GM12878 (cell line): ENCODE data around the gene DMD. TPM values are rescaled to one million over a fixed set of nuclear protein-coding genes. Genes with fewer than 3 reads are reported as not detected.
A peak's percentile ranks its signal among the peaks of the same experiment; 100 is the strongest.

Source experiments
- BMI1 ChIP-seq: fragments of 450-650 bp; IDR thresholded peaks from 2 replicates; pipeline ENCODE4 v1.6.1; 2016; ENCODE audit warnings: mild to moderate bottlenecking, moderate library complexity, borderline replicate concordance
- CREB1 ChIP-seq: IDR thresholded peaks from 2 replicates; pipeline ENCODE4 v1.6.1; 2012; ENCODE audit warnings: low read depth, mild to moderate bottlenecking, inconsistent platforms
- EZH2 ChIP-seq: IDR thresholded peaks from 2 replicates; pipeline ENCODE4 v1.6.1; 2012; ENCODE audit warnings: low read depth, mild to moderate bottlenecking, control low read depth, inconsistent platforms, low read length, borderline replicate concordance; ENCODE audit not compliant: control insufficient read depth
- FOXM1 ChIP-seq: IDR thresholded peaks from 2 replicates; pipeline ENCODE4 v1.6.1; 2012; ENCODE audit warnings: low read depth, mild to moderate bottlenecking, inconsistent platforms, low read length, moderate library complexity
- GABPA ChIP-seq: IDR thresholded peaks from 2 replicates; pipeline ENCODE4 v1.6.1; 2014; ENCODE audit warnings: antibody characterized with exemption, low read depth, mild to moderate bottlenecking, inconsistent platforms
- KAT2A ChIP-seq: conservative IDR thresholded peaks from 2 replicates; pipeline ENCODE4 v1.6.1; 2011; ENCODE audit warnings: low read depth, low read length; ENCODE audit not compliant: control insufficient read depth
- NBN ChIP-seq: fragments of 450-650 bp; IDR thresholded peaks from 2 replicates; pipeline ENCODE4 v1.6.1; 2016
- NR2C1 ChIP-seq: fragments of 450-650 bp; IDR thresholded peaks from 2 replicates; pipeline ENCODE4 v1.6.1; 2017; ENCODE audit warnings: antibody characterized with exemption, mild to moderate bottlenecking, moderate library complexity
- NR2F1 ChIP-seq: fragments of 450-650 bp; conservative IDR thresholded peaks from 2 replicates; pipeline ENCODE4 v1.6.1; 2017; ENCODE audit warnings: mild to moderate bottlenecking
- POU2F2 ChIP-seq: IDR thresholded peaks from 3 replicates; pipeline ENCODE4 v1.6.1; 2011; ENCODE audit warnings: low read depth, mild to moderate bottlenecking, low read length, borderline replicate concordance
- RB1 ChIP-seq: fragments of 450-650 bp; formaldehyde crosslinking; IDR thresholded peaks from 2 replicates; pipeline ENCODE4 v1.6.1; 2017; ENCODE audit warnings: mild to moderate bottlenecking, borderline replicate concordance
- RCOR1 ChIP-seq: conservative IDR thresholded peaks from 2 replicates; pipeline ENCODE4 v1.6.1; 2012; ENCODE audit warnings: low read depth, low read length, improper control_type of control experiment
- SMARCA5 ChIP-seq: fragments of 450-650 bp; IDR thresholded peaks from 2 replicates; pipeline ENCODE4 v1.6.1; 2017; ENCODE audit warnings: mild to moderate bottlenecking
- SP1 ChIP-seq: IDR thresholded peaks from one replicate; pipeline ENCODE4 v1.6.1; 2011; ENCODE audit warnings: low read depth, low read length
- STAT3 ChIP-seq: IDR thresholded peaks from 2 replicates; pipeline ENCODE4 v1.6.1; 2011; ENCODE audit warnings: low read depth, low read length, improper control_type of control experiment
- TCF12 ChIP-seq: IDR thresholded peaks from 2 replicates; pipeline ENCODE4 v1.6.1; 2011; ENCODE audit warnings: low read depth, mild to moderate bottlenecking, low read length
- YBX1 ChIP-seq: fragments of 450-650 bp; IDR thresholded peaks from 2 replicates; pipeline ENCODE4 v1.6.1; 2016; ENCODE audit warnings: antibody characterized with exemption
- ZNF217 ChIP-seq: fragments of 450-650 bp; IDR thresholded peaks from 2 replicates; pipeline ENCODE4 v1.6.1; 2017; ENCODE audit warnings: antibody characterized with exemption, mild to moderate bottlenecking
- ZNF384 ChIP-seq: IDR thresholded peaks from 2 replicates; pipeline ENCODE4 v1.6.1; 2012; ENCODE audit warnings: low read depth, mild to moderate bottlenecking, low read length, improper control_type of control experiment, borderline replicate concordance
- ZNF622 ChIP-seq: fragments of 450-650 bp; IDR thresholded peaks from 2 replicates; pipeline ENCODE4 v1.6.1; 2017; ENCODE audit warnings: mild to moderate bottlenecking, inconsistent platforms
- polyA plus RNA-seq, 11 experiments: library from polyadenylated mRNA; depleted of rRNA in 4 of 11; unstranded in 6 of 11; stranded (reverse) in 5 of 11; fragments of >200 nt; fragmentation: Nextera tagmentation in 4 of 11; fragmentation: Illumina TruSeq in 1 of 11; extraction: Ambion mirVana in 4 of 11; extraction: Trizol in 1 of 11; gene quantifications; 1 replicate in 1 of 11; 2 replicates in 10 of 11; pipeline versions ENCODE4 v1.2.1 to v1.2.3, GENCODE V29; 2011 to 2016; ENCODE audit warnings: inconsistent platforms in 2 of 11, missing spikeins in 2 of 11, low read depth in 1 of 11
- total RNA-seq, 4 experiments: library from RNA; depleted of rRNA in 3 of 4; stranded (reverse); fragments of >200 nt in 3 of 4; fragmentation: Illumina TruSeq in 1 of 4; extraction: Trizol in 1 of 4; gene quantifications; 2 replicates each; pipeline versions ENCODE4 v1.2.1 to v1.2.3, GENCODE V29; 2013 to 2021
- TF ChIP-seq, protein P1 (sequence below): IDR thresholded peaks from 2 replicates; pipeline ENCODE4 v1.6.1; 2011; ENCODE audit warnings: mild to moderate bottlenecking, low read depth, low read length, moderate library complexity; ENCODE audit not compliant: insufficient replicate concordance
- TF ChIP-seq, protein P2 (sequence below): fragments of 450-650 bp; IDR thresholded peaks from 2 replicates; pipeline ENCODE4 v1.6.1; 2017; ENCODE audit warnings: borderline replicate concordance
- TF ChIP-seq, protein P3 (sequence below): fragments of 450-650 bp; conservative IDR thresholded peaks from 2 replicates; pipeline ENCODE4 v1.6.1; 2017; ENCODE audit warnings: mild to moderate bottlenecking, moderate library complexity
- TF ChIP-seq, protein P4 (sequence below): IDR thresholded peaks from 2 replicates; pipeline ENCODE4 v1.6.1; 2011; ENCODE audit warnings: borderline replicate concordance, low read depth, mild to moderate bottlenecking, moderate library complexity, mixed read lengths, low read length; ENCODE audit not compliant: insufficient read depth; ENCODE audit errors: extremely low read length

DMD gene
- total and polyA plus RNA-seq, 10 of the 15 experiments (the other 5 are each of a cell fraction or from before 2014, with no cell fraction given), result 1.4 to 24.3 (median 4.3) TPM

DNA sequence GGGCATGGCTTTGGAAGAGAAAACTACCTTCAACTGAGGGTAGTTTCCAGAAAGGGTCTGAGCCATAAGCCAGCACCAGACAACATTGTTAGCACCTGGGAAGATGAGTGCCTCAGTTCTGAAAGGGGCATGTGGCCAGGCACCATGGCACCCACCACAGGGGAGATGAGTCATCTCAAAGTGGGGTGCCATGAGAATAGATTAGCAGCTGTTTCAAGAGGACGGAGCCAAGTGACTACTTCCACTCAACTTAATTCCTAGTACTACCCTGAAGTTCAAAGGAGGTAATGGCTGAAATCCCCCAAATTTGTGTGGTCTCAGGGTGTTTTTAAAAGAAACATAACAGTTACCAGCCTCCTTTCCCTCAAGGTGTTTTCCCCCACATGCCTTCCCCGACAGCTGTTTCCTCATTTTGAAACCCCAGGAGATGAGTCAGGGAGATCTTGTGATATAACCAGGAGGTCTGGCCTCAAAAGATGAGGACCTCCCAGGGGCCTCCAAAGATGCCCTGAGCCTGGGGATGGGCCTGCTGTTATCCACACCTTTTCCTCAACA is 2111.7 kb downstream of the DMD start (continued):
- TF ChIP-seq, protein P1, sequence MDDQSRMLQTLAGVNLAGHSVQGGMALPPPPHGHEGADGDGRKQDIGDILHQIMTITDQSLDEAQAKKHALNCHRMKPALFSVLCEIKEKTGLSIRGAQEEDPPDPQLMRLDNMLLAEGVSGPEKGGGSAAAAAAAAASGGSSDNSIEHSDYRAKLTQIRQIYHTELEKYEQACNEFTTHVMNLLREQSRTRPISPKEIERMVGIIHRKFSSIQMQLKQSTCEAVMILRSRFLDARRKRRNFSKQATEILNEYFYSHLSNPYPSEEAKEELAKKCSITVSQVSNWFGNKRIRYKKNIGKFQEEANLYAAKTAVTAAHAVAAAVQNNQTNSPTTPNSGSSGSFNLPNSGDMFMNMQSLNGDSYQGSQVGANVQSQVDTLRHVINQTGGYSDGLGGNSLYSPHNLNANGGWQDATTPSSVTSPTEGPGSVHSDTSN, result no peak
- TF ChIP-seq POU2F2, result peak; percentile 45; the same call in 1 of the 3 replicates
- TF ChIP-seq ZNF622, result no peak
- no peak for TF ChIP-seq SMARCA5
- TF ChIP-seq ZNF384, result no peak
- TF ChIP-seq ZNF217, result no peak
- no peak for TF ChIP-seq YBX1
- TF ChIP-seq, protein P2, sequence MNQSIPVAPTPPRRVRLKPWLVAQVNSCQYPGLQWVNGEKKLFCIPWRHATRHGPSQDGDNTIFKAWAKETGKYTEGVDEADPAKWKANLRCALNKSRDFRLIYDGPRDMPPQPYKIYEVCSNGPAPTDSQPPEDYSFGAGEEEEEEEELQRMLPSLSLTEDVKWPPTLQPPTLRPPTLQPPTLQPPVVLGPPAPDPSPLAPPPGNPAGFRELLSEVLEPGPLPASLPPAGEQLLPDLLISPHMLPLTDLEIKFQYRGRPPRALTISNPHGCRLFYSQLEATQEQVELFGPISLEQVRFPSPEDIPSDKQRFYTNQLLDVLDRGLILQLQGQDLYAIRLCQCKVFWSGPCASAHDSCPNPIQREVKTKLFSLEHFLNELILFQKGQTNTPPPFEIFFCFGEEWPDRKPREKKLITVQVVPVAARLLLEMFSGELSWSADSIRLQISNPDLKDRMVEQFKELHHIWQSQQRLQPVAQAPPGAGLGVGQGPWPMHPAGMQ, result no peak
- no peak for TF ChIP-seq CREB1
- peak; percentile 65; the same call in 1 of the 2 replicates for TF ChIP-seq BMI1
- no peak for TF ChIP-seq KAT2A
- peak; percentile 40; the same call in 1 of the 2 replicates for TF ChIP-seq FOXM1
- TF ChIP-seq TCF12, result peak; percentile 81
- TF ChIP-seq SP1, result peak; percentile 47
- TF ChIP-seq NR2C1, result no peak
- peak; percentile 11; the same call in 1 of the 2 replicates for TF ChIP-seq NR2F1
- TF ChIP-seq, protein P3, sequence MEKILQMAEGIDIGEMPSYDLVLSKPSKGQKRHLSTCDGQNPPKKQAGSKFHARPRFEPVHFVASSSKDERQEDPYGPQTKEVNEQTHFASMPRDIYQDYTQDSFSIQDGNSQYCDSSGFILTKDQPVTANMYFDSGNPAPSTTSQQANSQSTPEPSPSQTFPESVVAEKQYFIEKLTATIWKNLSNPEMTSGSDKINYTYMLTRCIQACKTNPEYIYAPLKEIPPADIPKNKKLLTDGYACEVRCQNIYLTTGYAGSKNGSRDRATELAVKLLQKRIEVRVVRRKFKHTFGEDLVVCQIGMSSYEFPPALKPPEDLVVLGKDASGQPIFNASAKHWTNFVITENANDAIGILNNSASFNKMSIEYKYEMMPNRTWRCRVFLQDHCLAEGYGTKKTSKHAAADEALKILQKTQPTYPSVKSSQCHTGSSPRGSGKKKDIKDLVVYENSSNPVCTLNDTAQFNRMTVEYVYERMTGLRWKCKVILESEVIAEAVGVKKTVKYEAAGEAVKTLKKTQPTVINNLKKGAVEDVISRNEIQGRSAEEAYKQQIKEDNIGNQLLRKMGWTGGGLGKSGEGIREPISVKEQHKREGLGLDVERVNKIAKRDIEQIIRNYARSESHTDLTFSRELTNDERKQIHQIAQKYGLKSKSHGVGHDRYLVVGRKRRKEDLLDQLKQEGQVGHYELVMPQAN, result no peak
- TF ChIP-seq, protein P4, sequence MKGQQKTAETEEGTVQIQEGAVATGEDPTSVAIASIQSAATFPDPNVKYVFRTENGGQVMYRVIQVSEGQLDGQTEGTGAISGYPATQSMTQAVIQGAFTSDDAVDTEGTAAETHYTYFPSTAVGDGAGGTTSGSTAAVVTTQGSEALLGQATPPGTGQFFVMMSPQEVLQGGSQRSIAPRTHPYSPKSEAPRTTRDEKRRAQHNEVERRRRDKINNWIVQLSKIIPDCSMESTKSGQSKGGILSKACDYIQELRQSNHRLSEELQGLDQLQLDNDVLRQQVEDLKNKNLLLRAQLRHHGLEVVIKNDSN, result no peak
- TF ChIP-seq RB1, result no peak
- no peak for TF ChIP-seq STAT3
- TF ChIP-seq EZH2, result no peak
- TF ChIP-seq RCOR1, result no peak
- TF ChIP-seq NBN, result peak; percentile 77
- no peak for TF ChIP-seq GABPA
